SK-N-MC (cell line): ENCODE results near the gene ETV6.

ENCODE experiments used
- DNase-seq: peaks from one replicate; pipeline ENCODE4 v3.0.0-alpha.2; 2011; ENCODE audit warnings: low read depth, low spot score
- H3K27ac ChIP-seq: fragments of 200-600 bp; sonication (generic); 2 replicates; pipeline ENCODE4 v1.5.1; 2016; ENCODE audit warnings: mixed run types
- H3K36me3 ChIP-seq: fragments of 200-600 bp; sonication (generic); 2 replicates; pipeline ENCODE4 v1.6.1; 2017; ENCODE audit warnings: antibody characterized with exemption, low read length, mixed read lengths; ENCODE audit not compliant: insufficient read depth
- H3K4me3 ChIP-seq: fragments of 200-600 bp; sonication (generic); 2 replicates; pipeline ENCODE4 v1.5.1; 2016
- H3K9ac ChIP-seq: fragments of 200-600 bp; sonication (generic); 2 replicates; pipeline ENCODE4 v1.8.0; 2017; ENCODE audit warnings: mixed run types, mixed read lengths; ENCODE audit not compliant: insufficient read length
- H3K9me3 ChIP-seq: fragments of 200-600 bp; sonication (generic); 2 replicates; pipeline ENCODE4 v1.6.1; 2017; ENCODE audit warnings: low read depth, mild to moderate bottlenecking, antibody characterized with exemption, low read length, moderate library complexity, mixed read lengths
- EZH2 ChIP-seq: fragments of 200-600 bp; sonication (generic); IDR thresholded peaks from one replicate; pipeline ENCODE4 v1.6.1; 2017; ENCODE audit warnings: antibody characterized with exemption
- FOXP2 ChIP-seq: optimal IDR thresholded peaks from 2 replicates; pipeline ENCODE3; 2011; ENCODE audit warnings: mild to moderate bottlenecking, moderate library complexity; ENCODE audit not compliant: insufficient read depth; ENCODE audit errors: extremely low read length, control extremely low read depth
- POLR2AphosphoS5 ChIP-seq: IDR thresholded peaks from 2 replicates; pipeline ENCODE4 v1.6.1; 2012; ENCODE audit warnings: mild to moderate bottlenecking, low read depth, low read length, borderline replicate concordance

Gene ETV6

DNA sequence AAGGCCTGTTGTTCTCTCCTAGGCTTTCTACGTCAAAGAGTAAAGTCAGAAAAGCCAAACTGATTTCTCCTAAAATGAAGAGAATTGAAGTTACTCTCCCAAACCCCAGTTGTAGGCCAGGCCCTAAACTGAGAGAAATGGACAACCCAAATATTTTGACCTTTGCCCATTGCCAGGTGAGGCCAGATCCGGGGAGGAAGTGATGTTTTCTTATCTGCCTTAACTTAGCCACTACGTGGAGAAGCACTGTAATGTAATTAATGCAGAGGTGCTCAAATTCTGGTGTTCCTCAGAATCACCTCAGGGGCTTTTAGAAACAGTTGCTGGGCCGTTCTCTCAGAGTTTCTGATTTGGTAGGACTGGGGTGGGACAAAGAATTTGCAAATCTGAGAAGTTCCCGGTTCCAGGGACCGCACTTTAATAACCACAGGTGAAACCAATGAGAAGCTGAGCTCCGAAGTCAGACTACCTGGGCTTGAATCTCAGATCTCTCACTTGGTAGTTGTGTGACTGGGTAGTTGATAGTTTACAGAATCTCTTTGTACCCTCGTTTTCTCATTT, 73.2 kb downstream of the ETV6 start:
- Histone ChIP-seq H3K36me3 (no peaks in the 10 kb centered on the region), H3K9me3 (no peaks in the 10 kb centered on the region), H3K4me3 (no peak overlapping the region), H3K9ac (no peak overlapping the region), H3K27ac (no peak overlapping the region)
- DNase-seq = no peak
- no peak for TF ChIP-seq FOXP2

DNA sequence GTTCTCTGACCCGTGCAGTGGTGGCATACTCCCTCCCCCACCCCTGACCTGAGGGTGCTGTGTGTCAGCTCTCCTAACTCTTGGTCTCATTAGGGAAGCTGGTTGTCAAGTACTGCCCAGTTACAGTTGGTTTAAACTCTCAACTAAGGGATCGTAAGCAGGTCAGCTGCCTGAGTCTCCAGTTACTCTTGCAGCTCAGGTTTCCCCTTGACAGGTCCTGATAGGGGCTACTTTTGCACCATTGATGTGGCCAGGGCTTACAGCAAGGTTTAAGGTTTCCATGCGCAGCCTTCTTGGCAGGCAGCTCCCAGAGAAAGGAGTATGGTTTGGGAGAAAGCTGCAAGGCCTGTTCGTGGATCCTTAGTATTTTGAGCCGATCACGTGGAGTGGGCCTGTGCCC, 74.5 kb downstream of the ETV6 start:
- no peak overlapping the region for H3K9ac ChIP-seq
- H3K4me3 ChIP-seq = no peak overlapping the region
- H3K36me3 ChIP-seq = no peaks in the 10 kb centered on the region
- DNase-seq = no peak
- no peak for TF ChIP-seq POLR2AphosphoS5
- no peaks in the 10 kb centered on the region for H3K9me3 ChIP-seq
- no peak overlapping the region for H3K27ac ChIP-seq

DNA sequence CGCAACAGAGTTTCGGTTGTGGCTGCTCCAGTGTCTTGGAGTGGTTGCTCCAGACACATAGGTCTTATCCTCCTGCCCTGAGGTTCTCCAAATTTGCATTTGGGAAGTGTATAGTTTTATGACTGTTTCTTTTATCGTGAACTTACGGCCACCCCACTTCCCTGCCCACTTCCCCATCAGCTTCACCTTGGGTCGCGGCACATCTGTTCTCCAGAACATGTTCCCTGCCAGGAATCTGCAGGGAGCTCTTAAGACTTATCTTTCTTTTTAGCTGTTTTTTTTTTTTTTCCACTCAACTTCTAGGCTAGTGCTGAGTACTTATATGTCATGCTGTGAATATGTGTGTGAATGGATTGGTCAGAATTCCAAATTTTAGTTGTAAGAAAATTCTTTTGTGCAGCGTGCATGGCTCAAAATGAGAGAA, 75.4 kb downstream of the ETV6 start:
- no peak for DNase-seq
- Histone ChIP-seq H3K27ac (no peak overlapping the region), H3K36me3 (no peaks in the 10 kb centered on the region), H3K9me3 (no peaks in the 10 kb centered on the region), H3K4me3 (peak overlapping the region; percentile 5; the same call in 1 of the 2 replicates), H3K9ac (no peak overlapping the region)
- no peak for TF ChIP-seq POLR2AphosphoS5
- no peak for TF ChIP-seq EZH2
- TF ChIP-seq FOXP2 = no peak

DNA sequence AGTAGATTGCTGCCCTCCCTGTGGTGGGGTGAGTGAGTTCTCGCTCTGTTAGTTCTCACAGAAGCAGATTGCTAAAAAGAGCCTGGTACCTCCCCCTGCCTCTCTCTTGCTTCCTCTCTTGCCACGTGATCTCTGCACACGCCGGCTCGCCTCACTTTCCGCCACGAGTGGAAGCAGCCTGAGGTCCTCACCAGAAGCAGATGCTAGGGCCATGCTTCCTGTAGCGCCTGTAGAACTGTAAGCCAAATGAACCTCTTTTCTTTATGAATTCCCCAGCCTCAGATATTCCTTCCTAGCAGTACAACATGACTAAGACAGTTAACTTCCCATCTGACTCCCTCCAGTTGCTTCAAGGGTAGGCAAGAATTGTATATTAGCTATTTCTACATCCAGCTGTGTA, 76.2 kb downstream of the ETV6 start:
- DNase-seq = no peak
- H3K9me3 ChIP-seq = no peaks in the 10 kb centered on the region
- TF ChIP-seq EZH2 (no peak), POLR2AphosphoS5 (no peak), FOXP2 (no peak)
- no peak overlapping the region for H3K27ac ChIP-seq
- H3K4me3 ChIP-seq = no peak overlapping the region
- H3K9ac ChIP-seq = no peak overlapping the region
- no peaks in the 10 kb centered on the region for H3K36me3 ChIP-seq

DNA sequence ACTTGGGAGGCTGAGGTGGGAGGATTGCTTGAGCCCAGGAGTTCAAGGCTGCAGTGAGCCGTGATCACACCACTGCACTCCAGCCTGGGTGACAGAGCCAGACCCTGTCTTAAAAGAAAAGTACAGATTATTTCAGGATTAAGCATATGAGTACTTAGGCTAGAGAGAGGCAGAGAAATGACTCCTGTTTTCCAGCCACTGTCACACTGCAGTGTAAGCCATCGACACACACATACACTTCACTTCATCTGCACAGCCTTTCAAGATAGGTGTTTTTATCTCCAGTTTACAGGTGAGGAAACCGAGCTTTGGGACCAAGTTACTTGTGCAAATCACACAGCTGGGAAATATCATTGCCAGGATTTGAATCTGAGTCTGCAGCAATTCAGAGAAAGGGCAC, 77.2 kb downstream of the ETV6 start:
- no peak overlapping the region for H3K4me3 ChIP-seq
- no peaks in the 10 kb centered on the region for H3K9me3 ChIP-seq
- DNase-seq = no peak
- no peak overlapping the region for H3K9ac ChIP-seq
- TF ChIP-seq POLR2AphosphoS5 (no peak), EZH2 (no peak), FOXP2 (no peak)
- H3K36me3 ChIP-seq = no peaks in the 10 kb centered on the region
- no peak overlapping the region for H3K27ac ChIP-seq

DNA sequence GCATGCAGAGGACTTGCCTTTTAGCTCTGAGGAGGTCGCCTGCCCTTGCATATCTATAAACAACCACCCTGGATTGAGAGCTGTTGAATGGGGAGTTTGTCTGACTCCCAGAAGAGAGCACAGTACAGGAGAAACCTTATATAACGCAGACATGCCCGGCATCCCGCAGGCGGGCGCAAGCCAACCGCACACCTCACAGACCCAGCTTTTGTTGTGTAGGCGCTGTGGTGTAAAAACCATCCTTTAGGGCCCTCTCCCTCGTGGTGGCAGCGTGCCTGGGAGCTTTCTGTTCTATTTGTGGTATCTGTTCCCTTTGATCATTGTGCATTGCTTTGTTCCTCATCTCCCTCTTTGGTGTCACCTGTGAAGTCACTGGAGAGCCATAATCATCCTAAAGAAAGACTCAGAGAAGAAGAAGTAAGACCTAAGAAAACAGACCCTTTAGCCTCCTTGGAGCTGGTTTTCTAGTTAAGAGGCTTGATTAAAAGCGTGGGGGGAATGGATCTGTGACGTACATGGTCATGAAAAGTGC, 77.7 kb downstream of the ETV6 start:
- no peak overlapping the region for H3K9ac ChIP-seq
- no peak for TF ChIP-seq POLR2AphosphoS5
- TF ChIP-seq EZH2 = no peak
- TF ChIP-seq FOXP2 = no peak
- H3K36me3 ChIP-seq = no peaks in the 10 kb centered on the region
- H3K4me3 ChIP-seq = no peak overlapping the region
- H3K9me3 ChIP-seq = no peaks in the 10 kb centered on the region
- H3K27ac ChIP-seq = no peak overlapping the region
- DNase-seq = no peak

DNA sequence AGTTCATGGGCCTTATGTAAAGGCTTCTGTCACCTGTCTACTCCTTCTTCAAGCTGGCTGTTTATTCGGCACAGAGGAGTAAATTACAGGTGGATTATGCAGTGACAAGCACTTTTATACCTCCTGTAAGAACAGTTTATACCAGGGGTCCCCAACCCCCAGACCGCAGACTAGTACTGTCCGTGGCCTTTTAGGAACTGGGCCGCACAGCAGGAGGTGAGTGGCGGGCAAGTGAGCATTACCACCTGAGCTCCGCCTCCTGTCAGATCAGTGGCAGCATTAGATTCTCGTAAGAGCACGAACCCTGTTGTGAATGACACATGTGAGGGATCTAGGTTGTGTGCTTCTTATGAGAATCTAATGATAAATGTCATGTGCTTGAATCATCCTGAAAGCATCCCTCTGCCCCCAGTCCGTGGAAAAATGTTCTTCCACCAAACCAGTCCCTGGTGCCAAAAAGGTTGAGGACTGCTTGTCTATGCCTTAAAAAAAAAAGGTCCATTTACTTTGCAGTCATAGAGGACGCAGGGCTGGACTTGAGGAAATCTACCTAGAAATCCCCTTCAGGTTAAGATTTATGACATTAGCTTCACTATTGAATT, 78.8 kb downstream of the ETV6 start:
- no peak overlapping the region for H3K27ac ChIP-seq
- no peak for DNase-seq
- no peaks in the 10 kb centered on the region for H3K36me3 ChIP-seq
- H3K4me3 ChIP-seq = no peak overlapping the region
- no peak overlapping the region for H3K9ac ChIP-seq
- TF ChIP-seq EZH2 (no peak), FOXP2 (no peak), POLR2AphosphoS5 (no peak)
- H3K9me3 ChIP-seq = no peaks in the 10 kb centered on the region

DNA sequence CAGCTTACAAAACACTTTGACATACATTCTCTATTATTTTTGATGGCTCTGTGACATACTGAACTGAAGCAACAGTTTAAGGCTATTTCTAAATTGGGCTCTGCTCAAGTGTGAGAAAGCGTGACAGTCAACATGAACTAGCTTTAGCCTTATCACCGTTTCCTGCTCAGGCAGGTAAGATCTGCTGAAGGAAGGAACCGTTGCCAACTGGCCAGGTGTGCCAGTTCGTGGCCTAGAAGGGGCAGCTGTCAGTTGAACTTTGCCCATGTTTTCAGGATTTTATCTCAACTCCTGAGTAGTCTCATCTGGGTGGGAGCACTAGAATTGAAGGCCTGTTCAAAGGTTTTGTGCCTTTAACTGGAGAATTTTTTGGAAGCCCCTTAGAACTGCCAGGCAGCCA, 79.5 kb downstream of the ETV6 start:
- TF ChIP-seq FOXP2 (no peak), POLR2AphosphoS5 (no peak), EZH2 (no peak)
- Histone ChIP-seq H3K36me3 (no peaks in the 10 kb centered on the region), H3K4me3 (no peak overlapping the region), H3K9ac (no peak overlapping the region), H3K27ac (no peak overlapping the region), H3K9me3 (no peaks in the 10 kb centered on the region)
- no peak for DNase-seq

DNA sequence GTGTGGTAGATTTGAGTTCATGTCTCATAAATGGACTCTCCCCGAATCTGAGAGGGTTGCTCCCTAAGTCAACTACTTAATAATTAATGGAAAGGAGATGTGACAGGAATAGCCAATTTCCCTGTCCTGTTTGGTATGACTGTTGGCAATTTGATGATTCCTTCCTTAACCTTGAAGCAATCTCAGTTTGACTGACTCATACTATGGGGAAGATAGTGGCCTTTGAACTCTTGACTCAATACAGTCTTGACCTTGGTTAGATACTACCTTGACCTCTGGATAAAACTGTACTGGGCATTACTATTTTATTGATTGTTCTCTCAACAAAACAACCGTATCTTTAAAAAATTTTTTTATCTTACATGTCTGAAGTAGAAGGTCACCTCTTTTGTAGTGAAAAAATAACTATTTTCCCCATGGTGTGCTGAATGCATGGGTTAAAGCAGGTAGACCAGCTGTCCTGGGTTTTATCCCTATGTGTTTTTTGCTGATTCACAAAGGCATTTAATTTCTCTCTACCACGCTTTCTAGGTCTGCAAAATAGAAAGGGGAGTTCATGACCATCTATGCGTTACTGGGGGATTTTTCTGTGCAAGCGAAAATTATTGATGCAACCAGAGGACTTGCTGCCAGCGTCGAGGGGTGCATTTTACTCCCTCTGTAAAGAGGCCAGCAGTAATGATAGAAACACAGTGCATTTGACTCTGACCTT, 80.1 kb downstream of the ETV6 start:
- Histone ChIP-seq H3K9ac (no peak overlapping the region), H3K9me3 (no peaks in the 10 kb centered on the region), H3K4me3 (no peak overlapping the region), H3K27ac (no peak overlapping the region), H3K36me3 (no peaks in the 10 kb centered on the region)
- no peak for DNase-seq
- no peak for TF ChIP-seq POLR2AphosphoS5
- no peak for TF ChIP-seq FOXP2
- TF ChIP-seq EZH2 = no peak
